ENCODE data around the gene ATXN1.

ATXN1 gene

DNA sequence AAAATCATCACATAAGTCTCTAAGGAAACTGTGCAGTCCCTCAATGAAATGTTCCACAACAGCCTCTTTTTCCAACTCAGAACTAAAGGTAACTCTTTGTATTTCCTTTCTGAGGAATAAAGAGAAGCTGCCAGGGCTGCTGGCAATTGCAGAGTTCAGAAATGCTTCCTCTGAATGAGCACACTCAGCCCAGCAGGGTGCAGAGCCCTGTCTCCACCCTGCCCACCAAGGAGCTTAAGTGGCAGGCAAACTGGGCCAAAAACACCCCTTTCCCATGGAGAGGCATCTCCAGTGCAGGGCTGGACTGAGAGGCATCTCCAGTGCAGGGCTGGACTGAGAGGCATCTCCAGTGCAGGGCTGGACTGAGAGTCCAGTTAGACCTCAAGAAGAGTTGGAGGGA is 267.5 kb downstream of the ATXN1 start:
- DNase-seq: no peak
- TF ChIP-seq GATA1 (IDR thresholded peaks at IDR 0.05; ENCODE audit: low read depth, low read length) (no peak), POLR2A (IDR thresholded peaks at IDR 0.05; ENCODE audit: low read length) (no peak)

DNA sequence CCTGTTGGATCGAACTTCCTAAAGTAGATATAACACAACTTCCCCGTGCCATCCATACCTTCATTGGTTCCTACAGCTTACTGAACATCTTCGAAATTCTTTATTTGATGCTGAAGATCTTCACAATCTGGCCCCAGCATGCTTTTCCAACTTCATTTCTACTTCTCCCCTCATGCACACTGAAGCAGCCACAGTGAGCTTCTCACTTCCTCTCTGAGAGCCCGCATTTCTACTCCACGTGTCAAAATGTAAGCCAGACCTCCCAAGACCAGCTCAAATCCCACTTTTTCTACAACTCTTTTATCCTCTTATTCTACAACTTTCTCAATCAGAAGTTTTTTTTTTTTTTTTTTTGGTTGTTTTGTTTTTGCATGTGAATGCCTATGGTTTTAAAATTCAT is 268.1 kb downstream of the ATXN1 start:
- TF ChIP-seq GATA1 (IDR thresholded peaks at IDR 0.05; ENCODE audit: low read depth, low read length) (no peak), POLR2A (IDR thresholded peaks at IDR 0.05; ENCODE audit: low read length) (no peak)
- DNase-seq: no peak

DNA sequence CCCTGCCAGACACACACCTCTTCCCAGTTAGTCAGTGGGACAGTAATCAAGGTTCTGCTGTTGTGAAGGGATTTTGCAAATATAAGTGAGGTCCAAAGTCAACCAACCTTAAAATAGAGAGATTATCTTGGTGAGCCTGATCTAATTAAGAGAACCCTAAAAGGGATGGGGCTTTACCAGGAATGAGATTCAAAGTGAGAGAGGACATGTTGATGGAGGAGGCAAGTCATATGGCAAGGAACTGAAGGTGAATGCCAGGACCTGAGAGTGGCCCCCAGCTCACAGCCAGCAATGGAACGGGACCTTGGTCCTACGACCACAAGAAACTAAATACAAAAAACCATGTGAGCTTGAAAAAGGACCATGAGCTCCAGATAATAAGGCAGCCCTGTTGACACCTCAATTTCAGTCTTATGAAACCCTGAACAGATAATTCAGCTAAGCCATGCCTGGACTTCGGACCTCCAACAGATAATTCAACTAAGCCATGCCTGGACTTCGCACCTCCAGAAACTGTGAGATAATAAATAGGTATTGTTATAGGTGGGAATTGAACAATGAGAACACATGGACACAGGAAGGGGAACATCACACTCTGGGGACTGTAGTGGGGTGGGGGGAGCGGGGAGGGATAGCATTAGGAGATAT is 269.5 kb downstream of the ATXN1 start:
- no peak for DNase-seq
- no peak for TF ChIP-seq GATA1 (IDR thresholded peaks at IDR 0.05; ENCODE audit: low read depth, low read length)
- no peak for TF ChIP-seq POLR2A (IDR thresholded peaks at IDR 0.05; ENCODE audit: low read length)

DNA sequence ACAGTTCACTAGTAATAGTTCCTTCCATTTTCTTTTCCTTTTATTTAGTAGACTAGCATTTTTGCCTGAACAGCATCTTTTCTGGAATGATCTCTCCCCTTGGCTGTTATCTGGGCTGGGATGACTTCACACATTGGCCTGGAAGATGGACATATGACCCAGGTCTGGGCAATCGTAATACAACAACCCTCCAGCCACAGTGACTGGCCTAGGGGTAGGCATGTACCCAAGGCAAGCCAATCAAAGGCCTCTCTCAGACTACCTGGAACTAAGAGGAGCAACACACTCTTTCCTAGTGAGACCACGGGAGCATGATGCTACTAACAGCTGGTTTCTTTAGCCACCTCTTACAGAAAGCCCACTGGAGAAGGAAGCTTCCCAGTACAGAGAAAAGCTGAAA is 270.6 kb downstream of the ATXN1 start:
- DNase-seq: no peak
- TF ChIP-seq POLR2A (IDR thresholded peaks at IDR 0.05; ENCODE audit: low read length) (no peak), GATA1 (IDR thresholded peaks at IDR 0.05; ENCODE audit: low read depth, low read length) (no peak)

DNA sequence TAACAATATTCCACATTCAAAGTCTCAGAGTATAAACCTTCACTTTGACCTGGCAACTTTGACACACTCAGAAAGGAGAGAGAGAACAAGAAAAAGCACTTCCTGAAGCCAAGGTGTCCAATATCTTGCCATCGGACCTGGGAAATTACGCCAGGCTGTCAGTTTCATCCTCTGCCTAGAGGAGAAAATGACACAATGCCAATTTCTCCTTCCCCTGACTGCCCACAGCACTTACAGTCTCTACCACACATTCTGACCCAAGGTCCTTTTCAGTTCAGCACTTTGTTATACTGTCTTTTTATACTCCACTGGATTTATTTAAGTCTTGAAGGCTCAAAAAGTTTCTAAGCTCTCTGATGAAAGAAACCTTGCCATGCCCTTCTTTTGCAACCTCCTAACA is 272.4 kb downstream of the ATXN1 start:
- DNase-seq: no peak
- no peak for TF ChIP-seq GATA1 (IDR thresholded peaks at IDR 0.05; ENCODE audit: low read depth, low read length)
- no peak for TF ChIP-seq POLR2A (IDR thresholded peaks at IDR 0.05; ENCODE audit: low read length)

DNA sequence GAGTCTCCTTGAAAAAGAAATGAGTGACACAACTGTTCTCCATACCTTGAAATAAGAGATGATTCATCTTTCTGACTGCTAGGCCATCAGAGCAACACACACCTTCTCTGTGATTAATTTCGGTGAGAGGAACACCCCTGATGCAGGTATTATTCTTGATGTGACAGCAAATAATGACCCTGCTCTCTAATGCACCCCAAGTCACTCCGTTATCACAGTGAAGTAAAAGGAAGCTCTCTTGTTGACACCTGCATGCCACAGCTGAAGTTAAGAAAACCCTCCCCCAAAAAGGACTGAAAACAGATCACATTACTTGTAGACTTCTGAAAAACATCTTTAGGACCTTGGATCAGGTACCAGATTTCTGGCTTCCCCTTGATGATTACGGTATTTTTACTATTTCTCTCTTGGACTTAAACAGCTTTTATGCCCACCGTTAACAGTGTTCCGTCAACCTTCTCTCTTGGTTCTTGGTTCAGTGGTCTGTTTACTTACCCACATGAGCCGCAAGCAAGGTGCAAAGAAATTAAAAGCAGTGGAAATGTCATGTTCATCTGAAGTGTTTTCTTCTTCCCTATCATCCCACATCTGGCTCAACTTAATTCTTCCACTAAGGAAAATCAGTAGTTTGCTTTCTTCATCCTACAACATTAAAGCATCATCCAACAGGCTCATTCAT is 273.1 kb downstream of the ATXN1 start:
- DNase-seq: no peak
- TF ChIP-seq GATA1 (IDR thresholded peaks at IDR 0.05; ENCODE audit: low read depth, low read length) (no peak), POLR2A (IDR thresholded peaks at IDR 0.05; ENCODE audit: low read length) (no peak)

DNA sequence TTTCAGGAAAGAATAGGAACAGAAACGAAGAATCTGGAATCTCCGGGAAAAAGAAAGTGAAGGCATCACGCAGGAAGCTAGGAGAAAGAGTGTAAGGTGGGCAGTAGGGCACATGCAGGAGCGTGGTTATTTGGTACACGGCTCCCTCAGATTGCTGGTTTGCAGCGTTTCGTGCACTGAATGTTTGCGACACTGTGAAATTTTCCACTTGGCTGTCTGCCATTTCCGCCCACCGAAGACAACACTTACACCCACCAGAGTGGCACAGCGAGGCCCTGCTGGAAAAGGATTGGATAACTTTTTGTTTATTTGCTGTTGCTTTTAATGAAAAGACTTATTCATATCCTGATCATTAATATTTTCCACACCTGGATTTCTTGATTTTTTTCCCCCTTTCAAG is 274.6 kb downstream of the ATXN1 start:
- DNase-seq: no peak
- TF ChIP-seq POLR2A (IDR thresholded peaks at IDR 0.05; ENCODE audit: low read length): no peak
- no peak for TF ChIP-seq GATA1 (IDR thresholded peaks at IDR 0.05; ENCODE audit: low read depth, low read length)

DNA sequence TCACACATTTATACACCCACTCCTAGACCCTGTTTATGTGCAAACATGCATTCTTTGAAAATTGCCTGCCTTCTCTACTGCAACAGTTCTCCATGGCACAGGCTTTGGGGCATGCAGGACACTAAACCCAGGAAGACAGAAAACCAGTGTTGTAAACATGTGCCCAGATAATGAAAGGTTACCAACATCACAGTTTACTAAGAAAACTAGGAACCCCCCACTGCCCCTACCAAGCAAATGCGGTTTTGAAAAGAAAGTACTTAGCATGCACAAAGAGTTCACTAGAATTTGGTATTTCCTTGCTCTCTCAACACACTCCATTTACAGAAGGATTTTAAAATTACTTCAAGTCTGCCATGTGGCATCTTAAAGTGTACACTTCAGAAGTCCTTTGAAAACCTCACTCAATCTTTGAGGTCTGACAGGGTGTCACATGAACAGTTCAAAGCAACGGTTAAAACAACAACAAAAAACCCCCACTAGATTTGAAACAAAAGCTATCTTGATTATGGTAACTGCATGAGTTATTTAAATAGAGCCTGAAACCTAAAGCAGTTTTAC is 277.9 kb downstream of the ATXN1 start:
- no peak for DNase-seq
- TF ChIP-seq POLR2A (IDR thresholded peaks at IDR 0.05; ENCODE audit: low read length): no peak
- no peak for TF ChIP-seq GATA1 (IDR thresholded peaks at IDR 0.05; ENCODE audit: low read depth, low read length)

DNA sequence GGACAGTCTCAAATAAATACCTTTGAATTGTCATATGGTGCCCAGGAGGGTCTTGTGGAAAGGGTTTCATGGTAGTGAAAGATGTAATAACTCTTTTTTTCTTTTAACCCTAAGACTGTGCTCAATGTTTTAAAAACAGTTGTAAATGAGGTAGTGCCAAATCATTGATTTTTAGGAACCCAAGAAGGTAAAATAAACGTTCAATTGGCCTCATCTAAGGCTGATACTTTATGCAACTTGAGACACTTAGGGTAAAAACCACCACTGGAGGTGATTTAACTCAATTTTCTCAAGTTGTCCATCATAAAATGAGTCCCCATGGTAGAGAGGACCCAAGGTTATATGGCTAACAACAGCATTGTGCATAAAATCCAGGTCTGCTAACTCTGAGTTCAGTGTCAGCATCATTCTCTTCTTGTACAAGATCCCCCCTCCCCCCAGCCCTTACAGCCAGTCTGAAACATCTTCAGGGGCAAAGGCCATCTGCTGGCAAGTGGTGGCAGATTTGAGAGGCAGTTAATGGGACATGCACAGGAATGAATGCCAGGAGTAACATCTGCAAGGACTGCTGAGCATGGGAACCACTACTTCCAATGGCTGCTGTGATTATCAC is 278.5 kb downstream of the ATXN1 start:
- TF ChIP-seq GATA1 (IDR thresholded peaks at IDR 0.05; ENCODE audit: low read depth, low read length) (no peak), POLR2A (IDR thresholded peaks at IDR 0.05; ENCODE audit: low read length) (no peak)
- DNase-seq: no peak

DNA sequence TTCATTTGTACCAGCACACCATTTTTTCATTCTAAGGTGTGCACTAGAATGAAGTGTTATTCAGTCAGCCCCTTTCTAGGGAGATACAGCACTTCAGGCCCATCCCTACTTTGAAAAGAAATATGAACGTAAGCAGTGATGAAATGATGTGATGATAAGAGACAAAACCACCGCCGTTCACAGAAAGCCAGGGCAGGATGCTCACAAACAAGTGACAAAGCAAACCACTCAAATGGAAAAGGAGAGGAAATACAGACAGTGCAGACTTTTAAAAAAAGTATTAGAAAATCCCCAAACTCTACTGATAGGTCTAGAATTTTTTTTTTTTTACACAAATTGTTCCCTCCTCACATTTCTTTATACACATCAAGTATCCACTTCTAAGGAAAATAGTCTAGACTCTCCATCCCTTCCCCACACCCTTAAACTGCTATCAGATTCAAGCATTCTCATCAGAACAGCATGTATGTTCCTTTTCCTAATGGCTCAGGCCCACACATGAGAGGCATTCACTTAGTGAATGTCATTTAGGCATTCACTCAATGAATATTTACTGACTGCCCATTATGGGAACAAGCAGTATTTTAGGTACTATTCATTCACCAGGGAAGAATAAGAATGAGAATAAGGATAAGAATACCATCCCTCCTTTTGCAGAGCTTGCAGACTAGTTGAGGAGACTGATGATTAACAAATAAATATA is 279.4 kb downstream of the ATXN1 start:
- DNase-seq: no peak

DNA sequence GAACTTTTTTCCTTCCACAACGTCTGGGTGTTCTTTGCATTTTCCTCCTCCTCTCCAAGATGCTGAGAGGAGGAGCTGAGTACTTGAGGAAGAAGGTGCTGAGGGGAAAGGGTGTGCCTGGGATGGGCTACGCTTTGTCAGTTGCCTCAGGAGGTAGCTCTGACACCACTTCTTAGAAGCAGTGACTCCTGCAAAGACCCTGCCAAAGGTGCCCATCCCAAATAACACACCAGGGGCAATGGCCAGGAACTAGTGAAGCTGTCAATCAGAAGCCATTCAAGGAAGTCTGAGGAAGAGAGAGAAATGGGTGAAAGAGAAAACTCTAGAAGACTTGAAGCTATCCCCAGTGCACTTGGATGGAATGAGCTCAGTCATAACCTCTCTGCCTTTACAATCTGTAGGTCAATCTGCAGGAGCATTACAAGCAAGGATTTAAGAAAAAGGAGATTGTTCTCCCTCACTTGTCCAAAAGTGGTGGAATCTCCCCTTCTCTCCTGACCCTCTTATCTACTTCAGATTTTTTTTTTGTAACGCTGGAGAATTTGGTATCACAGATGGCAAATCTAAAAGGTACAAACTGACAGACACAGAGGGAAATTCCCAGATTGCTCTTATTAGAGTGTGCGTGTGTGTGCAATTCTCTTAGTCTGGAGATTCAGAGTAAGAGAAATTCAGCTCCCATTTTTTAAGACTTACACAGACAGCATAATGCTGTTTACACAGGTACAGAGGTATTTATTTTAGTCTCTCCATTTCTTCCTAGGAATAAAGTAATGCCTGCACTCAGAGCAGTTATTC is 280.3 kb downstream of the ATXN1 start:
- DNase-seq: no peak
- no peak for TF ChIP-seq GATA1 (IDR thresholded peaks at IDR 0.05; ENCODE audit: low read depth, low read length)
- TF ChIP-seq POLR2A (IDR thresholded peaks at IDR 0.05; ENCODE audit: low read length): no peak

More for the DNA sequence above, 279.4 kb downstream of the ATXN1 start:
- TF ChIP-seq GATA1 (IDR thresholded peaks at IDR 0.05; ENCODE audit: low read depth, low read length) (no peak), POLR2A (IDR thresholded peaks at IDR 0.05; ENCODE audit: low read length) (no peak)

DNA sequence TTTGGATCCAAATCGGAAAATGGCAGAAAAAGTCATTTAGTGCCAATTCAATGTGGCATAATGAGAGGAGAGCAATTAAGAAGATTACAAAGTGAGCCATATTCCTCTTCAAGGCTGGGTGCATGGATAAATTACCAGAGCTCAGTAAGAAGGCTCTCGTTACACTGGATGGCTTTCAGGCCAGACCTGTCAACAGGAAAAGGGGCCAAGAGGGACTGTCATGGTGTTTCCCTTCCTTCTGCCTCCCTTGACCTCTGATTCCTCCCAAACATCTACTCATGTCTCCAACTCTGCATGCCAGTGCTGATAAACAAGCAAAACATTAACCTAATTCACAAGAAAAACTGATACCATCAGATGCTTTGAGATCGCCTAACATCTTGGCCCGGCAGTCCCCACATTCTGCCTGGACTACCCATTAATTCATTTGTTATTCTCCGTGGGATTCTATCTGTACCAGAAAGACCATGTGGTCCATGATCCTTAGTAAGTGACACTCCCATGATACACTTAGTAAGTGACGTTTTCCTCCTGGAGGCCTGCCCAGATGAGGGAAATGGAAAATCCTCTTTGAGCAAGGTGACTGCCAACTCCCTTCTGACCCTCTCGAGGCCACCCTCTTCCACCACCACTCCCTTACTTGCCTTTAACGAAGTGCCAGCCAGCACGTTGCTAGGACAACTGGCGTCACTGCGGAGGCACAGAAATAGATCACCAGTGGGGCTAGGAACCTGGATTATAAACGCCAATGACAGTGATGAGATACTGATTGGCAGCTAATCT is 283.7 kb downstream of the ATXN1 start:
- DNase-seq: no peak
- TF ChIP-seq GATA1 (IDR thresholded peaks at IDR 0.05; ENCODE audit: low read depth, low read length): no peak
- no peak for TF ChIP-seq POLR2A (IDR thresholded peaks at IDR 0.05; ENCODE audit: low read length)

DNA sequence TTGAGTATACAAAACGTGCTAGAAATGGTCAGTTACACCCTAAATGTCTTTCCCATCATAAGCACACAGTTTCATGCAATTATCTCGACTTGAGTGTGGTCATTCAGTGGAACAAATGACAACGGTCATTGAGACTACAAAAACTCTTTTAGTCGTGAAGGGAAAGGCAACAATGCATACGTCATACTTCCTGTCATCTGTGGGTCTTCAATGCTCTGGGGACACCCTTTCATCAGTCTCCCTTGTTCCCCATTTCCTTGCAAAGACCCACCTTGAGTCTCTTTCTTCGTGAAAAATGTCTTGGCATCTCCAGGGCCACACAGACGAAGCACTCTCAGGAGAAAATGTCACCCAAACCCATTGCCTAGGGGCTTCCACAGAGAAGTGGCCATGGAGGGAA is 284.4 kb downstream of the ATXN1 start:
- TF ChIP-seq GATA1 (IDR thresholded peaks at IDR 0.05; ENCODE audit: low read depth, low read length): no peak
- TF ChIP-seq POLR2A (IDR thresholded peaks at IDR 0.05; ENCODE audit: low read length): no peak

More for the DNA sequence above, 284.4 kb downstream of the ATXN1 start:
- DNase-seq: no peak
